OCI-LY7 (cell line): ENCODE measurements around the gene ABHD12B.

Source experiments
- EZH2phosphoT487 ChIP-seq: fragments of 200-600 bp; sonication (generic); IDR thresholded peaks from 2 replicates; pipeline ENCODE4 v1.6.1; 2018; ENCODE audit warnings: low read depth, borderline replicate concordance, mild to moderate bottlenecking, mixed run types, antibody characterized with exemption, low read length, moderate library complexity, mixed read lengths
- TF ChIP-seq, protein P1 (sequence below): fragments of 200-600 bp; sonication (generic); conservative IDR thresholded peaks from 2 replicates; pipeline ENCODE4 v1.5.1; 2014; ENCODE audit warnings: mild to moderate bottlenecking, antibody characterized with exemption, low read length, moderate library complexity, mixed read lengths

DNA sequence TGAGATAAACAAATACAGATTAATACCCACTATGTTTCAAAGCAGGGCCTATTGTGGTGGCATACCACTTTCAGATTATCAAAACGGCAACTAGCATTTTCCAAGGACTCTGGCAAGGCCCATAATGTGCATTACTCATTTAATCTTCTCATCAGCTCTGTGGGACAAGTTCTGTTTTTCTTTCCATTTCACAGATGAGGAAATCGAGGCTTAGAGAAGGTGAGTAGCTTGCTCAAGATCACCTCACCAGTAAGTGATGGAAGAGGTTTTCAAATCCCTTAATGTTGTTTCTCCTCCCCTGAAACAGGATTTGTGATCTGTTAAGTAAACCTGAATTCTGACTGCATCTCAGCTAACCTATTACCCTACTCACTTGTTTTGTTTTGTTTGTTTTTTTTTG lies 76.4 kb downstream of the ABHD12B start:
- TF ChIP-seq, protein P1, sequence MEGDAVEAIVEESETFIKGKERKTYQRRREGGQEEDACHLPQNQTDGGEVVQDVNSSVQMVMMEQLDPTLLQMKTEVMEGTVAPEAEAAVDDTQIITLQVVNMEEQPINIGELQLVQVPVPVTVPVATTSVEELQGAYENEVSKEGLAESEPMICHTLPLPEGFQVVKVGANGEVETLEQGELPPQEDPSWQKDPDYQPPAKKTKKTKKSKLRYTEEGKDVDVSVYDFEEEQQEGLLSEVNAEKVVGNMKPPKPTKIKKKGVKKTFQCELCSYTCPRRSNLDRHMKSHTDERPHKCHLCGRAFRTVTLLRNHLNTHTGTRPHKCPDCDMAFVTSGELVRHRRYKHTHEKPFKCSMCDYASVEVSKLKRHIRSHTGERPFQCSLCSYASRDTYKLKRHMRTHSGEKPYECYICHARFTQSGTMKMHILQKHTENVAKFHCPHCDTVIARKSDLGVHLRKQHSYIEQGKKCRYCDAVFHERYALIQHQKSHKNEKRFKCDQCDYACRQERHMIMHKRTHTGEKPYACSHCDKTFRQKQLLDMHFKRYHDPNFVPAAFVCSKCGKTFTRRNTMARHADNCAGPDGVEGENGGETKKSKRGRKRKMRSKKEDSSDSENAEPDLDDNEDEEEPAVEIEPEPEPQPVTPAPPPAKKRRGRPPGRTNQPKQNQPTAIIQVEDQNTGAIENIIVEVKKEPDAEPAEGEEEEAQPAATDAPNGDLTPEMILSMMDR: no peak
- TF ChIP-seq EZH2phosphoT487: no peak
